Psoas muscle (tissue), 8 donors: Measurements from ENCODE around the gene ESRRA. TPM values are rescaled to one million over a fixed set of nuclear protein-coding genes. Genes with fewer than 3 reads are reported as not detected.

Source experiments
- ATAC-seq, 4 donors: fragments of 200-7000 bp; cut with Tn5 transposase; one replicate each; pipeline ENCODE4 v1.9.1; 2020; ENCODE audit warnings: moderate library complexity in 3 of 4, mild to moderate bottlenecking in 2 of 4
- DNase-seq, 2 donors: peaks; one replicate each; pipeline ENCODE4 v3.0.0-alpha.2; 2020
- H3K27ac ChIP-seq: fragments of 200-600 bp; one replicate; pipeline ENCODE4 v1.8.0; 2022
- H3K27me3 ChIP-seq, 3 donors: fragments of 200-600 bp in 1 of 3; one replicate each; pipeline versions ENCODE4 v1.6.1 to v1.8.0; 2013 to 2022; ENCODE audit warnings: low read length in 2 of 3, mild to moderate bottlenecking in 2 of 3, moderate library complexity in 1 of 3; ENCODE audit not compliant: insufficient read depth in 3 of 3
- H3K36me3 ChIP-seq, 2 donors: fragments of 200-600 bp in 1 of 2; one replicate each; pipeline versions ENCODE4 v1.6.1 to v1.8.0; 2013 to 2022; ENCODE audit warnings: low read depth in 1 of 2, mild to moderate bottlenecking in 1 of 2, moderate library complexity in 1 of 2; ENCODE audit not compliant: insufficient read depth in 1 of 2
- H3K4me1 ChIP-seq: fragments of 200-600 bp; one replicate; pipeline ENCODE4 v1.8.0; 2022
- H3K4me3 ChIP-seq: fragments of 200-600 bp; one replicate; pipeline ENCODE4 v1.8.0; 2022; ENCODE audit warnings: mild to moderate bottlenecking
- H3K9me3 ChIP-seq: fragments of 200-600 bp; one replicate; pipeline ENCODE4 v1.8.0; 2022
- WGBS, 3 donors: extraction: QIAGEN DNeasy Blood & Tissue Kit; methylation state at CpG; one replicate each; pipeline versions ENCODE4 v1.1.6 to v1.1.7; 2013; 5-methylcytosine and 5-hydroxymethylcytosine counted together
- intact Hi-C, 2 donors: fragments of 100-400 bp; cut with DNase I; formaldehyde crosslinking; loops; one replicate each; pipeline versions ENCODE4 v1.11.0 to v1.14.2; 2022
- long read RNA-seq, 2 donors: library from polyadenylated mRNA; unstranded; transcript quantifications; one replicate each; pipeline ENCODE4 v2.0.0, GENCODE V29; 2021
- polyA plus RNA-seq, 3 donors: library from polyadenylated mRNA; stranded (reverse); fragments of 200-250 nt; gene quantifications; one replicate each; pipeline ENCODE4 v1.2.3, GENCODE V29; 2013
- total RNA-seq, 4 donors: library from RNA; stranded (reverse); fragmentation: NEBNext Ultra II Directional in 2 of 4; extraction: Animal tissue kit (Norgen Biotek cat#: 25700) in 2 of 4; gene quantifications; one replicate each; pipeline versions ENCODE4 v1.2.1 to v1.2.4, GENCODE V29; 2021 to 2023
- TF ChIP-seq, protein P1 (sequence below): fragments of 200-600 bp; IDR thresholded peaks from one replicate; pipeline ENCODE4 v1.8.0; 2022; ENCODE audit warnings: antibody characterized with exemption
- donor health status: healthy with polysubstance abuse.
- donor health status: DM: no; HTN: no; CAD: no; lungs with moderate emphysema.
- donor health status: Bipolar disorder and iron deficiency.
- donor health status: healthy.
- donor health status: DM: yes; HTN: yes; CAD: no.
- donor health status: DM: no; HTN: no; CAD: no.
- donor health status: DM: no; HTN: no; CAD: no.
- donor health status: DM: yes; HTN: yes; CAD: no.

The ESRRA gene
- total RNA-seq (100 to 1,000 TPM; 104 to 261 (median 146) TPM), polyA plus RNA-seq (100 to 1,000 TPM; 274 to 362 (median 316) TPM)
- long read RNA-seq, donor 1, transcript ESRRA-203 (7 exons, 2,218 nt) = minor isoform, 39 of 469 reads
- long read RNA-seq, donor 1, transcript ESRRA-201 (7 exons, 2,215 nt) = major isoform, 386 of 469 reads
- long read RNA-seq, donor 1, partial matches to known transcripts = 24 of 469 reads
- long read RNA-seq, donor 1, other reads (novel, unspliced or antisense) = 19 of 469 reads
- long read RNA-seq, donor 2, transcript ESRRA-203 (7 exons, 2,218 nt) = minor isoform, 59 of 916 reads
- long read RNA-seq, donor 2, transcript ESRRA-201 (7 exons, 2,215 nt) = major isoform, 749 of 916 reads
- long read RNA-seq, donor 2, partial matches to known transcripts = 32 of 916 reads
- long read RNA-seq, donor 2, other reads (novel, unspliced or antisense) = 74 of 916 reads

DNA sequence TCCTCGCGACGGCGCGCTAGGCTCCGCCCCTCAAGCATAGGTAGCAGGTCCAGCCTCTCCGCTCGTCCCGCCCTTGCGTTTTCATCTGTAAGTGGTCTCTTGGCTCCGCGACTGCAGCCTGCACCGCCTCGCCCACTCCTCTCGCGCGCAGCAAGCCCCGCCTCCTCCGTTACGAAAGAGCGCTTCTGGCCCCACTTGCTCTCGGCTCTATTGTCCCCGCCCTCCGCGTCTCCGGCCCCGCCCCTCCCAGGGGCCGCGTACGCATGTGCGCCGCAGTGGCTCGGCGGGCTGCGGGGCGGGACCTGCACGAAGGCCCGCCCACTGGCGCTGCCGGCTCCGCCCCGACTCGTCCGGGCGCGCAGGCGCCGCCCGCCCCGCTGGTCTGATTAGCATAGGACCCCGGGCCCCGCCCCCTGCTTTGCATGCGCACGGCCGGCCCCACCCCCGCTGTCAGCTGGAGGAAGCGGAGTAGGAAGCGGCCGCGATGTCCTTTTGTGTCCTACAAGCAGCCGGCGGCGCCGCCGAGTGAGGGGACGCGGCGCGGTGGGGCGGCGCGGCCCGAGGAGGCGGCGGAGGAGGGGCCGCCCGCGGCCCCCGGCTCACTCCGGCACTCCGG is at the start of gene ESRRA:
Gene ESRRA (plus strand): TSS at position 450 of the 616 bp plus-strand sequence. CDS start 1,656 bp downstream, outside the sequence.
- ATAC-seq (peak; percentile 90), DNase-seq (peak; percentile 100)
- Histone ChIP-seq H3K9me3 (no peaks in the 10 kb centered on the region), H3K27me3 (peaks cover 0 to 16% (median 4%) of the 10 kb centered on the region in 3 donors), H3K4me3 (peak within 1 kb of the TSS; percentile 87), H3K36me3 (peaks cover 5 to 8% of the 10 kb centered on the region in 2 donors), H3K4me1 (peaks cover 25% of the 10 kb centered on the region), H3K27ac (peak within 1 kb of the TSS; percentile 90)
- intact Hi-C loops = no loop called here
- 0% methylated on average over 56 to 81 of the region's 81 CpGs for WGBS, 3 donors
- TF ChIP-seq, protein P1, sequence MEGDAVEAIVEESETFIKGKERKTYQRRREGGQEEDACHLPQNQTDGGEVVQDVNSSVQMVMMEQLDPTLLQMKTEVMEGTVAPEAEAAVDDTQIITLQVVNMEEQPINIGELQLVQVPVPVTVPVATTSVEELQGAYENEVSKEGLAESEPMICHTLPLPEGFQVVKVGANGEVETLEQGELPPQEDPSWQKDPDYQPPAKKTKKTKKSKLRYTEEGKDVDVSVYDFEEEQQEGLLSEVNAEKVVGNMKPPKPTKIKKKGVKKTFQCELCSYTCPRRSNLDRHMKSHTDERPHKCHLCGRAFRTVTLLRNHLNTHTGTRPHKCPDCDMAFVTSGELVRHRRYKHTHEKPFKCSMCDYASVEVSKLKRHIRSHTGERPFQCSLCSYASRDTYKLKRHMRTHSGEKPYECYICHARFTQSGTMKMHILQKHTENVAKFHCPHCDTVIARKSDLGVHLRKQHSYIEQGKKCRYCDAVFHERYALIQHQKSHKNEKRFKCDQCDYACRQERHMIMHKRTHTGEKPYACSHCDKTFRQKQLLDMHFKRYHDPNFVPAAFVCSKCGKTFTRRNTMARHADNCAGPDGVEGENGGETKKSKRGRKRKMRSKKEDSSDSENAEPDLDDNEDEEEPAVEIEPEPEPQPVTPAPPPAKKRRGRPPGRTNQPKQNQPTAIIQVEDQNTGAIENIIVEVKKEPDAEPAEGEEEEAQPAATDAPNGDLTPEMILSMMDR = no peak

DNA sequence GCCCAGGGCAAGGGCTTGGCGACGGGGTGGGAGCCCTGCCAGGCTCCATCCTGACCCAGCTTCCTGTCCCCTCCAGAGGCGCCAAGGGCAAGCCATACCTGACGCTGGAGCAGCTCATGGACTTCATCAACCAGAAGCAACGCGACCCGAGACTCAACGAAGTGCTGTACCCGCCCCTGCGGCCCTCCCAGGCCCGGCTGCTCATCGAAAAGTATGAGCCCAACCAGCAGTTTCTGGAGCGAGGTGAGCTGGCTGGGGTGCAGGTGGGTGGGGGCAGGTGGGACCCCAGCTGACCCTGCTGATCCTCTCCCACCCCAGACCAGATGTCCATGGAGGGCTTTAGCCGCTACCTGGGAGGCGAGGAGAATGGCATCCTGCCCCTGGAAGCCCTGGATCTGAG is 49.0 kb upstream of the ESRRA start:
- Histone ChIP-seq H3K4me1 (peaks cover 24% of the 10 kb centered on the region), H3K27ac (no peak overlapping the region), H3K9me3 (no peaks in the 10 kb centered on the region), H3K36me3 (peaks cover 0 to 62% of the 10 kb centered on the region in 2 donors), H3K4me3 (no peak overlapping the region), H3K27me3 (no peaks in the 10 kb centered on the region)
- intact Hi-C loops = no loop called here
- ATAC-seq (no peak), DNase-seq (no peak)
- TF ChIP-seq, protein P1 = no peak
- WGBS, 3 donors = 84 to 88% (median 86%) methylated on average over 15 of the region's 15 CpGs

DNA sequence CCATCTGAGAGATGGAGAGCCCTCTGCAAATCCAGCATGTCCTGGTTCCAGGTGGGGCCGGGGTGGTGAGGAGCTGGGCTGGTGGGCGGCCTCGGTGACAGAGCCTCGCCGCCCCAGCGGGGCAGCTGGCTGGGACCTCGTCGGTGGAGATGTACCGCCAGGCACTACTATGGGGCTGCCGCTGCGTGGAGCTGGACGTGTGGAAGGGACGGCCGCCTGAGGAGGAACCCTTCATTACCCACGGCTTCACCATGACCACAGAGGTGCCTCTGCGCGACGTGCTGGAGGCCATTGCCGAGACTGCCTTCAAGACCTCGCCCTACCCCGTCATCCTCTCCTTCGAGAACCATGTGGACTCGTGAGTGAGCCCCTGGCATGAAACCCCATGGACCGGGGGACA is 47.0 kb upstream of the ESRRA start:
- Histone ChIP-seq H3K4me1 (peaks cover 9% of the 10 kb centered on the region), H3K27ac (no peak overlapping the region), H3K4me3 (no peak overlapping the region), H3K9me3 (no peaks in the 10 kb centered on the region), H3K36me3 (peaks cover 0 to 80% of the 10 kb centered on the region in 2 donors), H3K27me3 (no peaks in the 10 kb centered on the region)
- DNase-seq = peak in 1 of 2 donors; percentile 52
- intact Hi-C loops = no loop called here
- 87 to 90% (median 90%) methylated on average over 21 to 24 of the region's 24 CpGs for WGBS, 3 donors
- no peak for ATAC-seq
- TF ChIP-seq, protein P1 = no peak

DNA sequence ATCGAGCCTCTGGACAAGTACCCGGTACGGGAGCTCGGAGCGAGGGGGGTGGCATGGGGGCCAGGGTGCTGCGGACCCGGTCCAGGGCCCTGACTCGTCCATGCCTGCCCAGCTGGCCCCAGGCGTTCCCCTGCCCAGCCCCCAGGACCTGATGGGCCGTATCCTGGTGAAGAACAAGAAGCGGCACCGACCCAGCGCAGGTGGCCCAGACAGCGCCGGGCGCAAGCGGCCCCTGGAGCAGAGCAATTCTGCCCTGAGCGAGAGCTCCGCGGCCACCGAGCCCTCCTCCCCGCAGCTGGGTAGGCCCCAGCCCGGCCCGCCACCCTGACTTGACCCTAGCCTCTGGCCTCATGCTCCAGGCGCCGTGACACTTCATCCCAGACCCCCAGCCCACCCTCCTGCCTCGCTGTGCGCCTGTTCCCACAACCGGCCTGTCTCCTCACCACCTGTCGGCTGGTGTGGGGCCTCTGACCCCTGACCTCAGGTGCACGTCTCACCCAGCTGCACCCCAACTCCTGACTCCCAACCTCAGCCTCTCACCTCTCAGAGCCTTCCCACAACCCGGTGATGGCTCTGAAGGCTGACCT is 46.3 kb upstream of the ESRRA start:
- Histone ChIP-seq H3K27ac (no peak overlapping the region), H3K4me3 (no peak overlapping the region), H3K9me3 (no peaks in the 10 kb centered on the region), H3K36me3 (peaks cover 0 to 84% of the 10 kb centered on the region in 2 donors), H3K27me3 (no peaks in the 10 kb centered on the region), H3K4me1 (peaks cover 2% of the 10 kb centered on the region)
- DNase-seq (peak in 1 of 2 donors; percentile 55), ATAC-seq (no peak)
- WGBS, 3 donors = 91 to 94% (median 91%) methylated on average over 22 to 32 of the region's 32 CpGs
- TF ChIP-seq, protein P1 = no peak
- intact Hi-C loops = no loop called here
